Left lung (tissue), 10 donors: ENCODE data around the gene ESRRG. TPM values are rescaled to one million over a fixed set of nuclear protein-coding genes. Genes with fewer than 3 reads are reported as not detected.

Experiments
- ATAC-seq: fragments of 200-7000 bp; cut with Tn5 transposase; one replicate; pipeline ENCODE4 v1.9.1; 2020; ENCODE audit warnings: moderate library complexity
- DNase-seq, 4 donors: peaks; one replicate each; pipeline ENCODE4 v3.0.0-alpha.2; 2013 to 2020
- H3K27ac ChIP-seq, 2 donors: fragments of 200-600 bp; sonication (generic) in 1 of 2; one replicate each; pipeline versions ENCODE4 v1.5.0 to v1.8.0; 2020 to 2021
- H3K27me3 ChIP-seq, 2 donors: fragments of 200-600 bp; sonication (generic) in 1 of 2; one replicate each; pipeline versions ENCODE4 v1.5.0 to v1.8.0; 2020 to 2021
- H3K36me3 ChIP-seq, 2 donors: fragments of 200-600 bp; sonication (generic) in 1 of 2; one replicate each; pipeline versions ENCODE4 v1.5.0 to v1.8.0; 2020 to 2021
- H3K4me1 ChIP-seq, 2 donors: fragments of 200-600 bp; one replicate each; pipeline ENCODE4 v1.8.0; 2021
- H3K4me3 ChIP-seq, 2 donors: fragments of 200-600 bp; sonication (generic) in 1 of 2; one replicate each; pipeline versions ENCODE4 v1.5.0 to v1.8.0; 2020 to 2021; ENCODE audit warnings: mild to moderate bottlenecking in 1 of 2
- H3K9me3 ChIP-seq, 2 donors: fragments of 200-600 bp; sonication (generic) in 1 of 2; one replicate each; pipeline versions ENCODE4 v1.5.0 to v1.8.0; 2020 to 2021
- intact Hi-C, 2 donors: fragments of 100-400 bp; cut with DNase I; formaldehyde crosslinking; loops; one replicate each; pipeline versions ENCODE4 v1.11.2 to v1.14.2; 2022
- polyA plus RNA-seq, 6 donors: library from polyadenylated mRNA; unstranded; fragments of 120-200 nt; gene quantifications; one replicate each; pipeline ENCODE4 v1.2.1, GENCODE V29; 2013; ENCODE audit not compliant: insufficient read length in 6 of 6
- total RNA-seq, 2 donors: library from RNA; stranded (reverse); fragmentation: NEBNext Ultra II Directional; extraction: Animal tissue kit (Norgen Biotek cat#: 25700); gene quantifications; one replicate each; pipeline ENCODE4 v1.2.1, GENCODE V29; 2021
- TF ChIP-seq, protein P1 (sequence below), 2 donors: fragments of 200-600 bp; sonication (generic) in 1 of 2; IDR thresholded peaks; one replicate each; pipeline versions ENCODE4 v1.5.0 to v1.8.0; 2021; ENCODE audit warnings: antibody characterized with exemption in 2 of 2
- donor health status: DM: no; HTN: yes; CAD: no.
- donor health status: DM: no; HTN: no; CAD: no.

The ESRRG gene
- total and polyA plus RNA-seq, 8 donors = 0.29 to 2.3 (median 1.5) TPM

DNA sequence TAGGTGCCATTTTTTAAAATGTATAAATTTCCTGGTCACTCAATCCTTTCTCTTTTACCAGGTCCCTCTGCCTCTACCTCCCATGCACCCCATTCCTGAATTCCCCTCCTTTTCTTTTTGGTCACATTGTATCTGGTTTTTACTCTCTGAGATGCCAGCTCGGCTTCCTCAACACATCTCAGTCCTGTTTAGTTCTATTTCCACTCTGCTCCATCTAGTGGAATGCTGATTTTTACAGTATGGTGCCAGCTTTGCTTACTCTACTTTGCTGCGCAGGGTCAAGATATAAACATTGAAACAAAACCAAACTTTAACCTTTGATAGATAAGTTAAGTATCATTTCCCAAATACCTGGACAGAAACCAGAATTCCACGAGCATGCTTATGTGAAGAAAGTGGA, 96.0 kb downstream of the ESRRG start:
- Histone ChIP-seq H3K27ac (no peak overlapping the region), H3K27me3 (no peaks in the 10 kb centered on the region), H3K36me3 (no peaks in the 10 kb centered on the region), H3K4me1 (no peaks in the 10 kb centered on the region), H3K4me3 (no peak overlapping the region), H3K9me3 (no peaks in the 10 kb centered on the region)
- DNase-seq (no peak), ATAC-seq (no peak)
- intact Hi-C loops = no loop called here
- TF ChIP-seq, protein P1, sequence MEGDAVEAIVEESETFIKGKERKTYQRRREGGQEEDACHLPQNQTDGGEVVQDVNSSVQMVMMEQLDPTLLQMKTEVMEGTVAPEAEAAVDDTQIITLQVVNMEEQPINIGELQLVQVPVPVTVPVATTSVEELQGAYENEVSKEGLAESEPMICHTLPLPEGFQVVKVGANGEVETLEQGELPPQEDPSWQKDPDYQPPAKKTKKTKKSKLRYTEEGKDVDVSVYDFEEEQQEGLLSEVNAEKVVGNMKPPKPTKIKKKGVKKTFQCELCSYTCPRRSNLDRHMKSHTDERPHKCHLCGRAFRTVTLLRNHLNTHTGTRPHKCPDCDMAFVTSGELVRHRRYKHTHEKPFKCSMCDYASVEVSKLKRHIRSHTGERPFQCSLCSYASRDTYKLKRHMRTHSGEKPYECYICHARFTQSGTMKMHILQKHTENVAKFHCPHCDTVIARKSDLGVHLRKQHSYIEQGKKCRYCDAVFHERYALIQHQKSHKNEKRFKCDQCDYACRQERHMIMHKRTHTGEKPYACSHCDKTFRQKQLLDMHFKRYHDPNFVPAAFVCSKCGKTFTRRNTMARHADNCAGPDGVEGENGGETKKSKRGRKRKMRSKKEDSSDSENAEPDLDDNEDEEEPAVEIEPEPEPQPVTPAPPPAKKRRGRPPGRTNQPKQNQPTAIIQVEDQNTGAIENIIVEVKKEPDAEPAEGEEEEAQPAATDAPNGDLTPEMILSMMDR (IDR thresholded peaks at IDR 0.05) = no peak

DNA sequence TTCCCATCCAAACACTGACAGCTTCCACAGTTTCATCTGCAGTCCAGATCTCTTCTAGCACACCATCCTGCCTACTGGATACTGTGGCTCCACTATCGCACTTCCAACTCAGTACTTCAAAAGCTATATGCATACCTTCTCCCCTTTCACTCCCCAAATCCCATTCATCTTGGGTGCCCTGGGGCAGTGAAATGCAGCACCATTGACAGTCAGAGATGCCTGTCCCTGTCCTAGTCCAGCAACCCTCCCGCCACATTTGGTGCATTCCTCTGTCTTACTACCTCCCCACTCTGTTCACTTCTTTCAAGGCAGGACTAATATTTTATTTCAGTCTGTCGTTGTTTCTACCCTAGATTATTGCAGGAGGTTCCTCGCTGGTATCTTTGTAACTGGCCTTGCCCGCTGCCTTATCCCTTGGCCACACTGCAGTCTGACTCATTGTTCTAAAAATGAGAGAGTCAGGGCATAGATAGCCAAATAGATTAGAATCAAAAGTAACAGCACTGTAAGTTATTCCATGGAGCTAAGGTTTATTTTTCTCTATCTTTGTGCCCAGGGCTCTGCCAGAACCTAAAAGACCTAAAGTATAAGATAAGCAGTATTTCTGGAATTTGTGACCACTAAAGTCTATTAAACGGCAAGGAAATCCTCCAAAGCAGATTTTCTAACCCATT, 96.7 kb downstream of the ESRRG start:
- ATAC-seq (no peak), DNase-seq (no peak)
- TF ChIP-seq, protein P1 (IDR thresholded peaks at IDR 0.05) = no peak
- H3K9me3 ChIP-seq = no peaks in the 10 kb centered on the region
- no peak overlapping the region for H3K27ac ChIP-seq
- no peaks in the 10 kb centered on the region for H3K4me1 ChIP-seq
- intact Hi-C loops = no loop called here
- no peaks in the 10 kb centered on the region for H3K36me3 ChIP-seq
- no peak overlapping the region for H3K4me3 ChIP-seq
- no peaks in the 10 kb centered on the region for H3K27me3 ChIP-seq

DNA sequence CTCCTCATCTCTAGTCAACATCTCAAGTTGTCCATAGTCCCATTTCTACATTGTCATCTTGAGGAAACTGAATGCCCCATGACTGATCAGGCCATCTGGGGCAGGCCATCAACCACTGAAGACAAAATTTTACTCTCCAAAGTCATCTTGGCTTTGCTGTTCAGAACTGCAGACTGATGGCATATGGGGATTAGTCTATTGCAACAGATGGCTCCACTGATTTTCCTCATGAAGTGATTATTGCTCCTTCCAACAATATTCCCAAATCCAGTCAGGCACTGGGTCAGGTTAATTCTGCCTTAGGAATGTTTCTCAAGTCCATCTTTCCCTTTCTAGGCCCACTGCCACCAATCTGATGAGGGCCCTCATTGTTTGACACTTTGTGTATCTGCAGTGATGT, 101.7 kb downstream of the ESRRG start:
- Histone ChIP-seq H3K36me3 (no peaks in the 10 kb centered on the region), H3K9me3 (no peaks in the 10 kb centered on the region), H3K27me3 (no peaks in the 10 kb centered on the region), H3K27ac (no peak overlapping the region), H3K4me1 (no peaks in the 10 kb centered on the region), H3K4me3 (no peak overlapping the region)
- TF ChIP-seq, protein P1 (IDR thresholded peaks at IDR 0.05) = no peak
- no peak for ATAC-seq
- DNase-seq = no peak
- intact Hi-C loops = no loop called here

DNA sequence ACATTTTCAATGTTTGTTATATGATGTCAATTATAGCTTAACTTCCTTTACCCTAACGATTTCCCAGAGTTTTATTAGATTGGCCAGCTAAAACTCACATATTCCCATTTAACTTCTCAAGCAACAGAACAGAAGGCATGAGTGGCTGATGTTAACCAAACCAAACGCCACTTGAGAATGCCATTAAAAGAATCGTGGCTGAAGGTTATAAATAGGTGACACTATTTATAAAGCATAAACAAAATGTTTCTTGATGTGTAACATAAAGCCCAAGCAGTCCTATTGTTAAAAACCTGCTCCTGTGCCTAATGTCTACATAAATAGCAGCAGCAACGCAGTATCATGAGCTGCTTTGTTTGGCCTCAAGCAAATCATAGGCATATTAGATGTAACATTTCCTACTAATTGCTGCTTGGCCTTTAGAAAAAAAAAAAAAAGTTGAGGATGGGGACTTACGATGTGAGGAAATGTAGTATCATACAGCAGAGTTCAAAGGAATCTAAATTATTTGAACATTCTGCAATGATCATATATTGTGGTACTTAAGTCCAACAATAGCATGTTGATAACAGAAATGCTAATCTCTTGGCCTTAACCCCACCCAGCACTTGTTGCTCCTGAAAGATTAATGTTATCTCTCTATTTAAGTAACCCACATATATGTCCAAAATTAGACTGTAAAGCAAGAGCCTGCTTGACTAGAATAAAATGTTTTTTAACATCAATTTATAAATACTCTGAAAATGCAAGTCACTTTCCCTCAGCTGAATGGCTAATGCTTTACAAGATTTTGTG, 106.0 kb downstream of the ESRRG start:
- no peaks in the 10 kb centered on the region for H3K9me3 ChIP-seq
- H3K4me1 ChIP-seq = no peaks in the 10 kb centered on the region
- H3K4me3 ChIP-seq = no peak overlapping the region
- H3K36me3 ChIP-seq = no peaks in the 10 kb centered on the region
- no peak overlapping the region for H3K27ac ChIP-seq
- DNase-seq = no peak
- intact Hi-C loops = no loop called here
- TF ChIP-seq, protein P1 (IDR thresholded peaks at IDR 0.05) = no peak
- no peak for ATAC-seq
- H3K27me3 ChIP-seq = no peaks in the 10 kb centered on the region

DNA sequence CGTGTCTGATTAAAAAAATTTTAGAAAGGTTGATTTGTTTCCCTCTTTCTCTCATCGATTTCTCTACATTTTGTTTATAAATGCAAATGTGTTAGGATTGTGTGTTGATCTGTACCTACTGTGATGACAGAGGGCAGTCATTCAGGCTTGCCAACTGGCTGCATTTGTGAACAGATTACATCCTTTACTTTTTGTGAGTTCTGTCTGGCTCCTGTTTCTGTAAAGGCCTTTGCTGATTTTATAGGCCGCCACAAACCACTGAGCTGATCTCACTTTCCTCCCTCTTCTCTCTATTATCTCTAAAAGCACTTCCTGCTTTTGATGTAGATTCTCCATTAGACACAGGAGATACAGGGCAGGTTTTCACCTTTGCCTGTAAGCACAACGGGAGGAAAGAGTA, 106.8 kb downstream of the ESRRG start:
- Histone ChIP-seq H3K27me3 (no peaks in the 10 kb centered on the region), H3K27ac (no peak overlapping the region), H3K4me1 (no peaks in the 10 kb centered on the region), H3K4me3 (no peak overlapping the region), H3K36me3 (no peaks in the 10 kb centered on the region), H3K9me3 (no peaks in the 10 kb centered on the region)
- no peak for ATAC-seq
- intact Hi-C loops = no loop called here
- no peak for DNase-seq
- TF ChIP-seq, protein P1 (IDR thresholded peaks at IDR 0.05) = no peak
